Measurements from ENCODE around the gene ZMYM4.

The ZMYM4 gene

DNA sequence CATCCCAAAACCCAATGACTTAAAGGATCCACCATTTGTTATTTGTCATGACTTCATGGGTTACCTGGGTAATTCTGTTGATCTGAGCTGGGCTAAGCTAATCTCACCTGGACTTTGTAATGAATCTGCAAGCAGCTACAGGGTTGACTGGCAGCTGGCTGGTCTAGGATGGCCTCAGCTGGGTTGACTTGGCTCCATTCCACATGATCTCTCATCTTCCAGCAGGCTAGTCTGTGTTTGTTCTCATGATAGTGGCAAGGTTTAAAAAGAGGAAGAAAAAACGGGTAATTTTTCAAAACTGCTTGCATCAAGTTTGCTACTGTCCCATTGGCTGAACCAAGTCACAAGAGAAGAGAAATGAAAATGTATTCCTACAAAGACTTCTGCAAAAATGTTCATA is 24.8 kb upstream of the ZMYM4 start:
- TF ChIP-seq, protein P1, sequence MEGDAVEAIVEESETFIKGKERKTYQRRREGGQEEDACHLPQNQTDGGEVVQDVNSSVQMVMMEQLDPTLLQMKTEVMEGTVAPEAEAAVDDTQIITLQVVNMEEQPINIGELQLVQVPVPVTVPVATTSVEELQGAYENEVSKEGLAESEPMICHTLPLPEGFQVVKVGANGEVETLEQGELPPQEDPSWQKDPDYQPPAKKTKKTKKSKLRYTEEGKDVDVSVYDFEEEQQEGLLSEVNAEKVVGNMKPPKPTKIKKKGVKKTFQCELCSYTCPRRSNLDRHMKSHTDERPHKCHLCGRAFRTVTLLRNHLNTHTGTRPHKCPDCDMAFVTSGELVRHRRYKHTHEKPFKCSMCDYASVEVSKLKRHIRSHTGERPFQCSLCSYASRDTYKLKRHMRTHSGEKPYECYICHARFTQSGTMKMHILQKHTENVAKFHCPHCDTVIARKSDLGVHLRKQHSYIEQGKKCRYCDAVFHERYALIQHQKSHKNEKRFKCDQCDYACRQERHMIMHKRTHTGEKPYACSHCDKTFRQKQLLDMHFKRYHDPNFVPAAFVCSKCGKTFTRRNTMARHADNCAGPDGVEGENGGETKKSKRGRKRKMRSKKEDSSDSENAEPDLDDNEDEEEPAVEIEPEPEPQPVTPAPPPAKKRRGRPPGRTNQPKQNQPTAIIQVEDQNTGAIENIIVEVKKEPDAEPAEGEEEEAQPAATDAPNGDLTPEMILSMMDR (IDR thresholded peaks at IDR 0.05): no peak

DNA sequence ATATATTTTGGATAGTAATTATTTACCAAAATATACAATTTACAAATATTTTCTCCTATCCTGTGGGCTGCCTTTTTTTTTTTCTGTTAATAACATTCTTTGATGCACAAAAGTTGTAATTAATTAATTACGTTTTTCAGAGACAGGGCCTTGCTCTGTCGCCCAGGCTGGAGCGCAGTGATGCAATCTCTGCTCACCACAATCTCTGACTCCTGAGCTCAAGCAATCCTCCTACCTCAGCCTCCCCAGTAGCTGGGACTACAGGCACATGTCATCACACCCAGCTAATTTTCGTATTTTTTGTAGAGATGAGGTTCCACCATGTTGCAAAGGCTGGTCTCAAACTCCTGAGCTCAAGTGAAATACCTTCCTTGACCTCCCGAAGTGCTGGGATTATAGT is 21.3 kb upstream of the ZMYM4 start:
- TF ChIP-seq, protein P1 (IDR thresholded peaks at IDR 0.05): no peak

DNA sequence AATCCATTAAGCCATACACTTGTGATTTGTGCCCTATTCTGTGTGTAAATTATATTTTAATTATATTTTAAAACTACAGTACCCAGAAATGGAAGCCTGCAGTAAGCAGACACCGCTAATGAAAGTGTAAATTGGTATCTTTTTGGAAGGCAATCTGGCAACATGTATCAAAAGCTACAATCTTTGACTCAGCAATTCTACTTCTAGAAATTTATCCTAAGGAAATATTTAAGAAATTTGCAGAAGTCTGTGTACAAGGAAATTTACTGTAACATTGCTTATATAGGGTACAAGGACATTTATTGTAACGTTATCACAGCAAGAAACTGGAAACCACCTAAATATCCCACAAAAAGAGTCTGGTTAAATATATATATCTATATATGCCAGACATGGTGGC is 14.6 kb upstream of the ZMYM4 start:
- TF ChIP-seq, protein P1 (IDR thresholded peaks at IDR 0.05): no peak

DNA sequence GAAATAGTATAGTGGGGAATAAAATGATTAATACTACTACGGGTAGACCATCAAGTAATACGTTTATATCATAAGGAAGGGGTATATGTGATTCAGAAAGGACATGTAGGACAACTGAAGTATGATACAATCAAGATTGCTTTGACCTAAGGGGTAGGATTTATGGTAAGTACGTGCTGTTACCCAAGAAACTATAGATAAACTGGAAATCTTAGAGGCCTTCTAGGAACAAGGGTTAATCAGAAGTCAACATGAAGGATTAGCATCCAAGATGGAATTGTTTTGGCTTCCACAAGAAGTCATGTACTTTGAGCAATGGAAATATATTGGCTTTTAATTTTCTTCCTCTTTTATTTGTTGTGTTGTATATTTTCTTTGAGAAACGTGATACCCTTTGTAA is 13.2 kb upstream of the ZMYM4 start:
- TF ChIP-seq, protein P1 (IDR thresholded peaks at IDR 0.05): no peak

DNA sequence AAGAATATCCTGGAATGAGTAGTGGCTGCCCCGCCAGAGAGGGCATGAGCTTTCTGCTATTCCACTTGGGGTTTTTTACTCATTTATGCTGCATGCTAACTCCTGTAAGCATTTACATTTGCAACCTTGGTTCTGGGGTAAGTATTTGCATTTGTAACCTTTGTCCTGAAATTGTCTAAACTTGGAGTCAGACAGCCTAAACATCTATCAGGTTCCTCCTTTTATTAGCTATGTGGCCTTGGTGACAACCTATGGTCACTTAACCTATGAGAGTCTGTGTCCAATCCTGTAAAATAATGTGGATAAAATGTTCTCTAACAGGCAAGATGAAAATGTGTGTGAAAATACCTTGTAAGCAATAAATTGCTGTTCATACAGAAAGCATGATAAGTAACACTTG is 8.9 kb upstream of the ZMYM4 start:
- TF ChIP-seq, protein P1 (IDR thresholded peaks at IDR 0.05): no peak

DNA sequence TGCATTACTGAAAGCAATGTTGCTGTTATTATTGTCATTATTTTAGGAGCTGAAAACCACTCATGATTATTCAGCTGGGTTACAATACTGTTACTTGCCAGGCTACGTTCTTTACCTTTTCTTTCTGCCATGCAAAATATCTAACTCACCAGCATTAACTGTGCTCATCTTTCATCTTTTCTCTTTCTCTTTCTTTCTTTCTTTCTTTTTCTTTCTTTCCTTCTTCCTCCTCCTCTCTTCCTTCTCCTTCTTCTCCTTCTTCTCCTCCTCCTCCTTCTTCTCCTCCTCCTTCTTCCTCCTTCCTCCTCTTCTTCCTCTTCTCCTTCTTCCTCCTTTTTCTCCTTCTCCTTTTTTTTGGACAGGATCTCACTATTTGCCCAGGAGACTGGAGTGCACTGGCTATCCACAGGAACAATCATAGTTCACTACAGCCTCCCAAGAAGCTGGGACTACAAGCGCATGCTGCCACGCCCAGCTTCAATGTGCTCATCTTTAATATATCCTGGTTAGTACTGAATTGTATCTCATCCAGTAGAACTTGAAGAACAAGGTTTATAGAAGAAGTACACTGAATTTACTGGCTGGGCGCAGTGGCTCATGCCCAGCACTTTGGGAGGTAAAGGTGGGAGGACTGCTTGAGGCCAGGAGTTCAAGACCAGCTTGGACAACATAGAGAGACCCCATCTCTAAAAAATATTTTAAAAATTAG is 6.9 kb upstream of the ZMYM4 start:
- TF ChIP-seq, protein P1 (IDR thresholded peaks at IDR 0.05): no peak

DNA sequence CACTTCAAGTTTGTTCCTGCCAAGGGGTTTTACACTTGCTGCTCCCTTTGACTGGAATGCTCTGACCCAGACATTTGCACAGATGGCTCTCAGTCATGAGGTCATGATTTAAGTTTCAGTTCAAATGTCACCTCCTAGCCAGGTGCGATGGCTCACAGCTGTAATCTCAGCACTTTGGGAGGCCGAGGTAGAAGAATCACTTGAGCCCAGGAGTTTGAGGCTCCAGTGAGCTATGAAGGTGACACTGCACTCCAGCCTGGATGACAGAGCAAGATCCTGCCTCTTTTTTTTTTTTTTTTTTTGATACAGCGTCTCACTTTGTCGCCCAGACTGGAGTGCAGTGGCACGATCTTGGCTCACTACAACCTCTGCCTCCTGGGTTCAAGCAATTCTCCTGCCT is 4.5 kb upstream of the ZMYM4 start:
- TF ChIP-seq, protein P1 (IDR thresholded peaks at IDR 0.05): no peak

DNA sequence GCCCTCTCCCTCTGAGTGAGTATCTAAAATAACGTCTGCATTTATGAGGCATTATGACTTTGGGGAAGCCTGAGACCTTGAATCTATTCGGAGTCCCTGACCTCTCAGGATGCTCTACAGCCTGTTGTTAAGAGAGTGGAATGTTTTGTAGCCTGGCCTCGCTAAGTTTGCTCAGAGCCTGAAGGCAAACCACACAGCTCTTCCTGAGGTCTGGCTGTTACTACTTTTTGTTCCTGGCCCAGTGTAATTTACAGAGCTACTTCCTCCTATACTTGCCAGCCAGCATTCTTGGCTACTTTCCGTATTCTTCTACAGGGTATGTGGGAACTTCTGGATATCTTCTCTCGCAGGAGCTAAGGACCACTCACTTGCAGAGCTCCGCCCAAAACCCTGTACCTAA is 3.6 kb upstream of the ZMYM4 start:
- TF ChIP-seq, protein P1 (IDR thresholded peaks at IDR 0.05): no peak
